IPS DF 6.9 (cell line): ENCODE data around the gene HEPHL1.

Experiments used
- DNase-seq: peaks from one replicate; pipeline ENCODE4 v3.0.0-alpha.2; 2013; ENCODE audit warnings: low read depth, low spot score
- H3K27ac ChIP-seq: one replicate; pipeline ENCODE4 v1.5.1; 2013; ENCODE audit warnings: low read length, control low read depth
- H3K27me3 ChIP-seq: 2 replicates; pipeline ENCODE4 v1.6.1; 2013; ENCODE audit warnings: mild to moderate bottlenecking, low read length; ENCODE audit not compliant: control insufficient read depth, insufficient read depth
- H3K36me3 ChIP-seq: 2 replicates; pipeline ENCODE4 v1.6.1; 2013; ENCODE audit warnings: low read length; ENCODE audit not compliant: control insufficient read depth, insufficient read depth
- H3K4me1 ChIP-seq: 2 replicates; pipeline ENCODE4 v1.6.1; 2013; ENCODE audit warnings: low read length; ENCODE audit not compliant: control insufficient read depth, insufficient read depth
- H3K4me3 ChIP-seq: 2 replicates; pipeline ENCODE4 v1.5.1; 2013; ENCODE audit warnings: mild to moderate bottlenecking, low read length
- H3K9me3 ChIP-seq: 2 replicates; pipeline ENCODE4 v1.6.1; 2013; ENCODE audit warnings: low read length, inconsistent platforms; ENCODE audit not compliant: control insufficient read depth, insufficient read depth
- WGBS: extraction: QIAGEN DNeasy Blood & Tissue Kit; methylation state at CpG from one replicate; pipeline ENCODE4 v1.1.7; 2013; ENCODE audit warnings: mixed read lengths, missing lambda C conversion rate; ENCODE audit not compliant: insufficient read length, insufficient coverage; 5-methylcytosine and 5-hydroxymethylcytosine counted together

HEPHL1 gene

GRCh38 chr11:93988455-93988854 lies 32.7 kb upstream of the HEPHL1 start:
- H3K4me3 ChIP-seq, result no peak overlapping the region
- no peaks in the 10 kb centered on the region for H3K36me3 ChIP-seq
- no peaks in the 10 kb centered on the region for H3K4me1 ChIP-seq
- H3K27me3 ChIP-seq, result no peaks in the 10 kb centered on the region
- DNase-seq, result no peak
- no peak overlapping the region for H3K27ac ChIP-seq
- peaks cover under 1% of the 10 kb centered on the region; the same call in 1 of the 2 replicates for H3K9me3 ChIP-seq
- no CpG with 5 or more reads among the region's 1 CpG for WGBS

GRCh38 chr11:93988912-93989311 lies 32.2 kb upstream of the HEPHL1 start:
- no CpG with 5 or more reads among the region's 3 CpGs for WGBS
- Histone ChIP-seq H3K9me3 (peaks cover 1% of the 10 kb centered on the region; the same call in 1 of the 2 replicates), H3K27me3 (no peaks in the 10 kb centered on the region), H3K36me3 (no peaks in the 10 kb centered on the region), H3K4me1 (no peaks in the 10 kb centered on the region), H3K27ac (no peak overlapping the region), H3K4me3 (no peak overlapping the region)
- no peak for DNase-seq

- H3K27ac ChIP-seq, result no peak overlapping the region
- H3K4me1 ChIP-seq, result no peaks in the 10 kb centered on the region
- H3K9me3 ChIP-seq, result peaks cover 1% of the 10 kb centered on the region; the same call in 1 of the 2 replicates
- WGBS, result no CpG with 5 or more reads among the region's 1 CpG
- no peaks in the 10 kb centered on the region for H3K27me3 ChIP-seq
- no peak overlapping the region for H3K4me3 ChIP-seq
- no peak for DNase-seq
- no peaks in the 10 kb centered on the region for H3K36me3 ChIP-seq
Measured at GRCh38 chr11:93993747-93994146, 27.4 kb upstream of the HEPHL1 start.

GRCh38 chr11:93997741-93998140 lies 23.4 kb upstream of the HEPHL1 start:
- no peaks in the 10 kb centered on the region for H3K4me1 ChIP-seq
- peaks cover 1% of the 10 kb centered on the region; the same call in 1 of the 2 replicates for H3K9me3 ChIP-seq
- no peak overlapping the region for H3K4me3 ChIP-seq
- no CpG with 5 or more reads among the region's 3 CpGs for WGBS
- DNase-seq, result no peak
- H3K36me3 ChIP-seq, result no peaks in the 10 kb centered on the region
- no peak overlapping the region for H3K27ac ChIP-seq
- no peaks in the 10 kb centered on the region for H3K27me3 ChIP-seq

GRCh38 chr11:94000659-94001058 lies 20.5 kb upstream of the HEPHL1 start:
- H3K4me3 ChIP-seq, result no peak overlapping the region
- no peaks in the 10 kb centered on the region for H3K4me1 ChIP-seq
- DNase-seq, result no peak
- no peaks in the 10 kb centered on the region for H3K27me3 ChIP-seq
- H3K9me3 ChIP-seq, result no peaks in the 10 kb centered on the region
- no peaks in the 10 kb centered on the region for H3K36me3 ChIP-seq
- no peak overlapping the region for H3K27ac ChIP-seq
- no CpG with 5 or more reads among the region's 2 CpGs for WGBS

- Histone ChIP-seq H3K27me3 (no peaks in the 10 kb centered on the region), H3K9me3 (no peaks in the 10 kb centered on the region), H3K36me3 (no peaks in the 10 kb centered on the region), H3K27ac (no peak overlapping the region), H3K4me3 (no peak overlapping the region), H3K4me1 (no peaks in the 10 kb centered on the region)
- no peak for DNase-seq
- WGBS, result no CpG with 5 or more reads among the region's 2 CpGs
Measured at GRCh38 chr11:94002226-94002625, 18.9 kb upstream of the HEPHL1 start.

GRCh38 chr11:94007426-94007825 lies 13.7 kb upstream of the HEPHL1 start:
- no peaks in the 10 kb centered on the region for H3K36me3 ChIP-seq
- DNase-seq, result no peak
- H3K27ac ChIP-seq, result no peak overlapping the region
- no peak overlapping the region for H3K4me3 ChIP-seq
- H3K4me1 ChIP-seq, result no peaks in the 10 kb centered on the region
- H3K9me3 ChIP-seq, result no peaks in the 10 kb centered on the region
- H3K27me3 ChIP-seq, result no peaks in the 10 kb centered on the region

- Histone ChIP-seq H3K27ac (no peak overlapping the region), H3K4me1 (no peaks in the 10 kb centered on the region), H3K27me3 (no peaks in the 10 kb centered on the region), H3K36me3 (no peaks in the 10 kb centered on the region), H3K9me3 (no peaks in the 10 kb centered on the region), H3K4me3 (no peak overlapping the region)
- WGBS, result no CpG with 5 or more reads among the region's 4 CpGs
- DNase-seq, result no peak
Measured at GRCh38 chr11:94007906-94008305, 13.2 kb upstream of the HEPHL1 start.

GRCh38 chr11:94010136-94010535 lies 11.0 kb upstream of the HEPHL1 start:
- Histone ChIP-seq H3K4me1 (no peaks in the 10 kb centered on the region), H3K36me3 (no peaks in the 10 kb centered on the region), H3K9me3 (no peaks in the 10 kb centered on the region), H3K27me3 (no peaks in the 10 kb centered on the region), H3K27ac (no peak overlapping the region), H3K4me3 (no peak overlapping the region)
- WGBS, result no CpG with 5 or more reads among the region's 1 CpG
- DNase-seq, result no peak

- no peaks in the 10 kb centered on the region for H3K9me3 ChIP-seq
- H3K27me3 ChIP-seq, result no peaks in the 10 kb centered on the region
- no peak overlapping the region for H3K4me3 ChIP-seq
- WGBS, result no CpG with 5 or more reads among the region's 3 CpGs
- no peaks in the 10 kb centered on the region for H3K36me3 ChIP-seq
- no peaks in the 10 kb centered on the region for H3K4me1 ChIP-seq
- DNase-seq, result no peak
- H3K27ac ChIP-seq, result no peak overlapping the region
Measured at GRCh38 chr11:94011478-94011877, 9.7 kb upstream of the HEPHL1 start.

- Histone ChIP-seq H3K9me3 (no peaks in the 10 kb centered on the region), H3K36me3 (no peaks in the 10 kb centered on the region), H3K4me1 (0 out of 2 replicates have a peak, but pooled peaks cover 2% of the 10 kb centered on the region), H3K27ac (no peak overlapping the region), H3K27me3 (no peaks in the 10 kb centered on the region), H3K4me3 (no peak overlapping the region)
- no peak for DNase-seq
Measured at GRCh38 chr11:94017446-94017845, 3.7 kb upstream of the HEPHL1 start.
